Adipose tissue (tissue), 3 donors: Measurements from ENCODE around the gene NOVA2. TPM values are rescaled to one million over a fixed set of nuclear protein-coding genes. Genes with fewer than 3 reads are reported as not detected.

Source experiments
- H3K27ac ChIP-seq: one replicate; pipeline ENCODE4 v1.5.1; 2013; ENCODE audit warnings: low read depth, low read length
- WGBS, 3 donors: extraction: QIAGEN DNeasy Blood & Tissue Kit; methylation state at CpG; one replicate each; pipeline ENCODE4 v1.1.7; 2013; 5-methylcytosine and 5-hydroxymethylcytosine counted together
- polyA plus RNA-seq, 3 donors: library from polyadenylated mRNA; stranded (reverse); fragments of 200-250 nt; gene quantifications; one replicate each; pipeline ENCODE4 v1.2.3, GENCODE V29; 2013
- donor health status: healthy with polysubstance abuse.
- donor health status: Bipolar disorder and iron deficiency.
- donor health status: healthy.

NOVA2 gene
- polyA plus RNA-seq, 3 donors: 0.49 to 7.4 (median 2.8) TPM

DNA sequence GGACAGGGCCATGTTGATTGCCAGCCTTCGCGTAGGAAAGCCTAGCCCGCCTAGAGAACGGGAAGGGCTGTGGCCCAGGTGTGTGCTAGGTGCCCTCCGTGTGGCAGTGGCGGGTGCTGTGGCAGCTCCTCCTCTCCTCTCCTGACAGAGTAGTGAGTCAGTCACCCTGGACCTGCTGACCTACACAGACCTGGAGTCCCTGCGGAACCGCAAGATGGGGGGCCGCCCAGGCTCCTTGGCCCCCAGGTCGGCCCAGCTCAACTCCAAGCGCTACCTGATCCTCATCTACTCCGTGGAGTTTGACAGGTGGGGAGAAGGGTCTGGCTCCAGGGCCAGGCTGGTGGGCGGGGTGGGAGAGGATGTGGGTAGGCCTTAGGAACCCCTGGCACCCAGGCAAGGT is 32.7 kb upstream of the NOVA2 start:
- 94 to 97% (median 96%) methylated on average over 13 of the region's 13 CpGs for WGBS, 3 donors
- no peak overlapping the region for H3K27ac ChIP-seq

DNA sequence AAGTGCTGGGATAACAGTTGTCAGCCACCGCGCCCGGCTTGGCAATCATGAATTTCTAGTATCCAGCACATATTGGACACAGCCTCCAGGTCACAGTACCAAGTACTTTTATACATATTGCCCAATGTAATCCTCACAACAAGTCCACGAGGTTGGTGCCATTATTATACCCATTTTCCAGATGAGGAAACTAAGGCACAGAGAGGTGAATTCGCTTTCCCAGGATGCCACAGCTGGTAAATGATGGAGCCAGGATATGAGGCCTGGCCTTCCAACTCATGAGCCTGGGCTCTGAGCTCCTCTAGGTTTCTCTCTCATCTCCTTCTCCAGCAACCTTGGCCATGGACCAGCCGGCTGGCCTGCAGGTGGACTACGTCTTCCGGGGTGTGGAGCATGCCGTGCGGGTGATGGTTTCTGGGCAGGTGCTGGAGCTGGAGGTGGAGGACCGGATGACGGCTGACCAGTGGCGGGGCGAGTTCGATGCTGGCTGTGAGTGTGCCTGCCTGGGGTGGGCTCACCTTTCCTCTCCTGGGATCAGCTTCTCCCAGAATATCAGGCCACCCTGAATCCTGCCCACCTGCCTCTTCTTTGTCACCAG is 29.1 kb upstream of the NOVA2 start:
- H3K27ac ChIP-seq: no peak overlapping the region
- 94 to 95% (median 95%) methylated on average over 14 to 15 of the region's 15 CpGs for WGBS, 3 donors

DNA sequence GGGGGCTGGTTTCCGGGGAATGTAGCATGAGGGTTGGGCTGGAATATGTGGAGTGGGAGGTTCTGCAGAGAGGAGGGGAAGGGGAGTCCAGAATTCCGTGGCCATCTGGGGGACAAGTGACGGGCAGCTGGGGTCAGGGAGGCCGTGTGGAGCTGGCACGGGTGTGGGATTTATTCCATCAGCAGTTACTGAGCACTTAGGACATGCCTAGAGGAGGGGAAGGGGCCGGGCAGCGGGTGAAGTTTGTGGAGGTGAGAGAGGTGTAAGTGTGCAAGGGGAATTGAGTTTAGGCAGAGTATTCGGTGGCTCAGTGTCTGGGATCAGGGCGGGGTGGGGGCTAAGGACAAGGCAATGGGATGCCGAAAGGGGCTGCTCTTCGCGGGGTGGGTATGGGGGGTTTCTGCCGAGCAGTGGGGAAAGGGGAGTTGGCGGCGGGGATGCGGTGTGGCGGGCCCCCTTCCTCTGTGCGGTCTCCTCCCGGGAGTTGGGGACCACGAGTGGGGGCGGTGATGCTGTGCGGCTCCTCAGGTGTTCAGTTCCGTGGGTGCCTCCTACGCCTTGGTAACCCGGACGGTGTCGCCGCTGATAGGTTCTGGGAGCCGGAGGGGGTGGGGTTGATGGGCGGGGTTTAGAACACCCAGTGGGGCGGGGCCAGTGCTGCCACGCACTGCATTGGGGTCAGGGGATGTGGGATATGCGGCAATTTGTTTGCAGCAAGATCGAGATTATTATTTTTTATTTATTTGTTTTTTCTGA is 27.0 kb upstream of the NOVA2 start:
- 7 to 8% (median 7%) methylated on average over 31 to 34 of the region's 34 CpGs for WGBS, 3 donors
- no peak overlapping the region for H3K27ac ChIP-seq

DNA sequence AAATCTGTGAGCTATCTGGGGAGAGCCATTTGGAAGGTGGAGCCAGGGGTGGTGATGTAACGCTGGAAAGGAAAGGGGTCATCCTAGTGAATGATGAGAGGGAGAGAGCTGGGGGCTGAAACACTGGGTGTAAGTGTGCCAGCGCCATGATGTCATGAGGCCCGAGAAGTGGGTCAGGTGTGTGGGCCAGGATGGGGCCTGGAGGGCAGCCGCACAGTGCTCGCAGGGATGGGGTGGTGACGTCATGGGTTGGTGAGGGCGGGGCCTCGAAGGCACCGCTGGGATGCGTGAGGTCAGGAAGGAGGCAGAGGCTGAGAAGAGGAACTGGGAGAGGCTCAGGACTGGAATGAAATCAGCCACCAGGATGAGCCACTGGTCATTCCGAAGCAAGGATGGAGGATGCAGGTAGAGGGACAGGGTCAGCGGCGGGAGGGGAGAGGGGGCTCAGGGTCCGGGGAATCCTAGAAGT is 26.0 kb upstream of the NOVA2 start:
- no peak overlapping the region for H3K27ac ChIP-seq
- 14 to 20% (median 20%) methylated on average over 13 to 14 of the region's 14 CpGs for WGBS, 3 donors

DNA sequence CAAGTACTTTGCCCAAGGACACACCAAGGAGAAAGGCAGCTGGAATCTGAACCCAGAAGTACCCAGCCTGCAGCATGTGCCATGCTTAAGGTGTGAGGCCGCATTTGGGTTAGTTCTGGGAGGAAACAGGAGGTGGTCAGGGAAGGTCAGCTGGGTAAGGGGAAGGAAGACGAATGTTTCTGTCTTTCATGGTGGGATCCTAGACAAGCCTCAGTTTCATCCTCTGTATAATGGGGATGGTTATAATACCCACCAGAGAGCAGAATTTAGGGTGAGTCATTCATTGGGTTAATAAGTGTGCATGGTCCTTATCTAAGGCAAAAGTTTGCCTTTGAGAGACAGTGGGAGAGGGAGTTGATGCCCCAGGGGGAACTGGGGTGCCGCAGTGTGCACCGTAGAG is 25.2 kb upstream of the NOVA2 start:
- no peak overlapping the region for H3K27ac ChIP-seq
- 91 to 93% (median 93%) methylated on average over 4 of the region's 4 CpGs for WGBS, 3 donors

DNA sequence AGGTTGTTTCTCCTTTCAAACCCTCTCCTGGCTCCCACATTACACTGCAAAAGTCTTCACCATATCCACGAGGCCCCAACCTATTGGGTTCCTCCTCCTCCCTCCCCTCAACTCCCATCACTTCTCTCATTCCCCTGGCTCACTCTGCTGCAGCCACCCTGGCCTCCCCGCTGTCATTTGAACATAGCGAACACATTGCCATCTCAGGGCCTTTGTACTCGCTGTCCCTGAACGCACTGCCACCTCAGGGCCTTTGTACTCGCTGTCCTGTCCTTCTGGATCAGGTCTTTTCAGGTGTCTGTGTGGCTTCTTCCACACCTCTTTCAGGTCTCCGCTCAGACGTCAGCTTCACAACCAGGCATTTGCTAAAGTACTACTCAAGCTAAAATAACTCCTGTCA is 23.3 kb upstream of the NOVA2 start:
- WGBS, 3 donors: 83 to 93% (median 86%) methylated on average over 8 of the region's 8 CpGs
- H3K27ac ChIP-seq: no peak overlapping the region

DNA sequence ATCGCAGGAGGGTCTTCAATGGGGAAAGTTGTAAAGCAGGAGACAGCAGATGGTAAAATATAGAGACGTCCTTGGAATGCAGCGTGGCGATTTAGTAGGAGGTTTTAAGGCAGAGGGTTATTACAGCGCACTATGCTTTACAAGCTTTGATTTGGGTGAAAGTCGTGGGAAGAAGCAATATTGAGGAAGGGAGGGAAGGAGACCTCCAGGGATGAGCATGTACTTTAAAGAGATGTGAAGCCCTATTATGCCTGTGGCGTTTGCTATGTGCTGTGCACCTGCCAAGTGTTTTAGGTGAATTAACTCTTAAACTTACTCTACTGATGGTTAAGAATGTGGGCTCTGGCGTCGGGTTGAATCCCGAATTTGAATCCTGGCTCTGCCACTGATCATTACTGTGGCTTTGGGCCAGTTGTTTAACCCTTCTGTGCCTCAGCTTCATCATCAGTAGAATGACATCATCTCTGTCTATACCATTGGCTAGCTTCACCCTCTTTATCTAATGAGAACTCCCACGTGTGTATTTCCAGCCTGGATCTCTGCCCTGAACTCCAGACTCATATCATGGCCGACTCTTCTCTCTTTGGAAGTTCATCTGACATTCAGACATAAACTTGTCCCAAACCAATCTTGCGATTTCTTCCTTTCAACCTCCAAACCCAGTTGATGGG is 22.2 kb upstream of the NOVA2 start:
- WGBS, 3 donors: 9 to 18% (median 15%) methylated on average over 13 of the region's 13 CpGs
- H3K27ac ChIP-seq: no peak overlapping the region

DNA sequence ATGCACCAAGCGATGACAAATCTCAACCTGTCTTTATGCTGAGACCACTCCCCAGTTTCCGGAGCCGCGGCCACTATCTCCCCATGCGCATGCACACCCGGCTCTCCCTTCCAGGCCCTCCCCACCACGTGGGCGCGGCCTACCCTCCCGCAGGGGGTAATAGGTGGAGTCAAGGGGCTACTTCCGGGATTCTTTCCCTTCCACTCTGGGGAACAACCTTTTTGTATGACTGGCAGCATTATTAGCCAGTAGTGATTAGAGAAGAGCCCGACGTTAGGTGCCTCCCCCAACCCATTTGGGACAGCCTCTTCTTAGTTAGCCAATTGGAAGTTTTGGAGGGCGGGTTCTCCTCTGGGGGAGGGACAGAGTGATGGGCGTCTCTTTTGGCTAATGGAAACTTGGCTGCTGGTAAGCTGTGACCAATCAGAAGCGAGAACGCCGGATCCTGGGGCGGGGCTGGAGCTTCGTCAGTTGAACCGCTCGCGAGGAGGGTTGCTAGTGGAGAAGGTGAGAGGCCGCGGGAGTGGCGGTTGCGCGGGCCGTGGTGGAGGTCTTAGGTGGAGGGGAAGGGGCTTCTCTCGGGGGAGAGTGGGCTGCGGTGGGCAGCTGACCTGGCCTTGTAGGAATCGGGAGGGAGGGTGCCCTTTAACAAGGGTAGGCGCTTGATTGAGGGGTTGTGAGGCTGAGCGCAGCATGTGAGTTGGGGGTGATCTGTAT is 21.5 kb upstream of the NOVA2 start, which contains the start of gene CCDC61:
CCDC61 (plus strand) TSS at position 470 of the 717 bp plus-strand sequence. CDS start 7,552 bp downstream, outside the sequence.
- WGBS, 3 donors: 0% methylated on average over 34 of the region's 34 CpGs
- H3K27ac ChIP-seq: no peak within 1 kb of the TSS

DNA sequence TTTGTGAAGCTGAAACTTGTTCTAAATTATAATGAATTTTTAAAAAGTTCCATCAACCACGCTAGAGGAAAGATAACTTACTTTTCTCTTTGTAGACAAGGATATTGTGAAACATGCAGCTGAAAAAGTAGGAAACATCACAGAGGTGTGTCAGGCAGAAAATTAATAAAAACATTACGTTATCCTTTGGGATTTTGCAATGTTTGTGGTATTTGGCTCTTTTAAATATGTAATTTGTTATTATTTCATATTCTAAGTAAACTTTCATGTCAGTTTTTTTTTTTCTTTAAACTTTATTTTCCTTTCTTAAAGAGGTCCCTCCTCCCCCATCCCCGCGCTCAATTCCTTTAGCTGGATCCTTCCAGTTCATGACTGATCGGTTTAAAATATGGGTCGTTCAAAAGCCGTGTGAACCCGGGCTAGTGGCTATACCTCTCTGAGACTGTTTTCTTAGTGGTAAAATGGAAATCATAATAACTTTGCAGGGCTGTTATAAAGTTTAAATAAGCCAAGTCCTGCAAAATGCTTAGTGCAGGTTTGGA is 20.9 kb upstream of the NOVA2 start:
- H3K27ac ChIP-seq: no peak overlapping the region
- WGBS, 3 donors: 5 to 6% (median 5%) methylated on average over 8 of the region's 8 CpGs

DNA sequence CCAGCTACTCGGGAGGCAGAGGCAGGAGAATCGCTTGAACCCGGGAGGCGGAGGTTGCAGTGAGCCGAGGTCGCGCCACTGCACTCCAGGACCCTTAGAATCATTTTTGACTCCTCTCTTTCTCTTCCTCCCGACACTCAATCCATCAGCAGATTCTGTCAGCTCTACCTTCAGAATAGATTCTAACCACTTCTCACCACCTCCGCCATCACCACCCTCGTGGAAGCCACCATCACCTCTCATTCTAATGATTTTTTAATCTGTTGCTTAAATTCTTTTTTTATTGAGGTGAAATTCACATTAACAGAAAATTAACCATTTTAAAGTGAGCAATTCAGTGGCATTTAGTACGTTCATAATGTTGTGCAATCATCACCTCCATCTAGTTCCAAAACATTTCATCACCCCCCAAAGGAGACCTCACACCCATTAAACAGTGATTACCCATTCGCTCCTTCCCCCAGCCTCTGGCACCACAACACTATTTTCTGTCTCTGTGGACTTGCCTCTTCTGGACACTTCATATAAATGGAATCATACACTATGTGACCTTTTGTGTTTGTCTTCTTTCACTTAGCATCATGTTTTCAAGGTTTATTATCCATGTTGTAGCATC is 16.6 kb upstream of the NOVA2 start:
- no peak overlapping the region for H3K27ac ChIP-seq
- 78 to 80% (median 79%) methylated on average over 12 of the region's 12 CpGs for WGBS, 3 donors

DNA sequence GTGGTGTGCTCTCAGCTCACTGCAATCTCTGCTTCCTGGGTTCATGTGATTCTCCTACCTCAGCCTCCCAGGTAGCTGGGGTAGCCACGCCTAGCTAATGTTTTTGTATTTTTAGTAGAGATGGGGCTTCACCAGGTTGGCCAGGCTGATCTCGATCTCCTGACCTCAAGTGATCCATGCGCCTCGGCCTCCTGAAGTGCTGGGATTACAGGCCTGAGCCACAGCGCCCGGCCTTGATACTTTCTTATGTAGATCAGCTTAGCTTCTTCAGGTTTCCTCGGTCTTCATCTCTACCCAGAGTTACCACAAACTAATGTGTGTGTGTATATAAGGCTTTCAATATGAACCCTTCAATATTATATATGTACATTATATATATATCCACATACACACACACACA is 11.7 kb upstream of the NOVA2 start:
- H3K27ac ChIP-seq: no peak overlapping the region
- WGBS, 3 donors: 80 to 85% (median 85%) methylated on average over 7 of the region's 7 CpGs

DNA sequence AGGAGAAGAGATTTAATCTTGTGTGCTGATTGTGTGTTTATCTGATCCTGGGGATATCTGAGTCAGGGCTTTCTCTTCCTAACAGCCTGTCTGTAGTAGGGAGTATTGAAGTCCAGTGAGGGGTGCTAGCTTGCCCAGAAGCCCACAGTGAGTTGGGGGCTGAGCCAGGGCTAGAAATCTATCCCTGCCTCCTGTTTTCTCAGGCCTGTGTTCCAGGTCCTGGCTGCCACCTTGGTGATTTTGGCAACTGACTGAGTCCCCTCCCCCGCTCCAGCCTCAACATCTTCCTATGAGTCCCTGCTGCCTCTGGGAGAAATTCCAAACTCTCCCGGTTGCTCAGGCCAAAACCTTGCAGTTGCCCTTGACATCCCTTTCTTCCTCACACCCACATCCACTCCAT is 7.7 kb upstream of the NOVA2 start:
- 51 to 56% (median 53%) methylated on average over 2 of the region's 2 CpGs for WGBS, 3 donors
- H3K27ac ChIP-seq: no peak overlapping the region

DNA sequence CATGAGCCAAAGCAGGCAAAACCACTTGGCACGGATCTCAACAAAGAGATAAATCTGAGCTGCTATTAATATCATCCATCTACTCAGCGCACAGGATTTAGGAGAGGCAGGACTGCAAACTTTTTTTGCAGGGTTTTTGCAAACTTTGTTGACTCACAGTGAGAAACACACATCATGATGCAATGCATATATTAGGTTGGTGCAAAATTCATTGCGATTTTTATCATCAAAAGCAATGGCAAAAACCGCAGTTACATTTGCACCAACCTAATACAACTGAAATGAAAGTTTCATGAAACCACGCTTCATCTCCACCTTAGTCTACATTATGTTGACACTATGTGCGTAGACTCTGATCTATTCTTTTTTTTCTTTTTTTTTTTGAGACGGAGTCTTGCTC is 4.5 kb upstream of the NOVA2 start:
- 76 to 80% (median 76%) methylated on average over 7 of the region's 7 CpGs for WGBS, 3 donors
- no peak overlapping the region for H3K27ac ChIP-seq

DNA sequence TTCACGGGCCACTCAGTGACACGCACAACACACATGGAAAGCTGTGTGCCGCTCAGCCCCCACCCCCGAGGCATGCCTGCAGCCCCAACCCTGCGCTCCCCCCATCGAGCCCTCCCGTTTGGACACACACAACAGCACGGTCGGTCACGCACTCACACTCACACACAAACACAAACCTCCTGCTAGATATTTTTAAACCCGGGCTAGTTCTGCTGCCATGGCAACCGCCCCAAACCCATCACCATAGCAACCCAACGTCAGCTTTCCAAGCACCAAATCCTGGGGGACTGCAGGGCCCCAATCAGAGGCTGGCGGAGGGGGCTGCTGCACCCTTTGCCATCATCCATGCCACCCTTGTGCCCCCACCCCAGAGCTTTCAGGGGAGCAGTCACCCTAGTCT is 2.5 kb upstream of the NOVA2 start:
- WGBS, 3 donors: 41 to 46% (median 44%) methylated on average over 14 of the region's 14 CpGs
- H3K27ac ChIP-seq: no peak overlapping the region

DNA sequence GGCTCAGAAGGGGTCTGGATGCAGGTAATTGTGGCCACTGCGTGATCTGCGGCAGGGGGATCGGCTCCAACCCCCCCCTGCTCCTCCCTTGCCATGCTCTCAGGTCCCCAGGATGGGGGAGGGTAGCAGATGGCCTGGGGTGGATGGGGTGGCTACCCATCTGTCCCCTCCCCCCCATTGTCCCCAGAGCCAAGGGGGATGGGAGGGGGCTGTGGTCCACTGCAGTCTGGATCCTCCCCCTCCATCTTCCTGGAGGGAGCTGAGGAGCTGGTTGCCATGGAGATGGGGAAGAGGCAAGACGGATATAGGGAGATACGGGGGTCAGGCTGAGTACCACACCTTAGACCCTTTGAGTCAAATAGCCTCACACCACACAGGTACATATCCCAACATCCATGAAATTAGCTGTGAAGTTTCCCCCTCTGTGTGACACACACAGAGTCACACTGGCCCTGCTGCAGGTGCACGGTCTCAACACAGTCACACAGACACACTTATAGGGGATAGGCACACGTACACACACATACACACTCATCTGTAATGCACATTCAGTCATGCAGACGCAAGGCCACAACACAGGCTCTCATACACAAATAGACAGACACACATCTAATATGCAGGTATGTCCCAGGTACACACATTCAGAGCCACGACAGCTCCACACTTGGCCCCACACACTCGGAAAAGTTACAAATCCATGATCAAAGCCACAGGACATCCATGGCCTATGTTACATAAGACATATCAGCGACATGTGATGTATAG is 1.8 kb upstream of the NOVA2 start:
- no peak overlapping the region for H3K27ac ChIP-seq
- 72 to 81% (median 77%) methylated on average over 9 to 11 of the region's 11 CpGs for WGBS, 3 donors

DNA sequence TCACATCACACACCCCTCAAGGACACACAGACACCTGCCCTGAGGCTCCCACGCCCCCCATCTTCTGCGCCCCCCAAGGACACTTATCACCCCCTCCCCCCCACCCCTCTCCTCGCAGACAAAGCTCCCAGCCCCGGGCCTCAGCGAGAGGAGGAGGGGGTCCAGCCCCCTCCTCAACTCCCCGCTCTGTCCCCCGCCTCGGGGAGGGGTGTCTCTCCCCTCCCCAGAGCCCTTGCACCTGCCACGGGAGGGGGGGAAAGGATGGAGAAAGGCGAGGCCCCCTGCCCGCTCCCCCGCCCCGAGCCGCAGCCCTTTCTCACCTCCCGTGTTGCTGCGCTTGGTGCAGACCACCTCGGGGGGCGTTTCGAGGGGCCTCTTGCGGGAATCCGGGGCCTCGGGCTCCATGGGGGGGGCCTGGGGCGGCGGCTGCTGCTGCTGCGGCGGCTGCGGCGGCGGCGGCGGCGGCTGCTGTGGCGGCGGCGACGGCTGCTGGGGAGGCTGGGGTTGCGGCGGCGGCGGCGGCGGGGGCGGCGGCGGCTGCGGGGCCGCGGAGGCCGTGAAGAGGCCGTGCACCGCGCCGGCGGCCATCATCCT is 621 bp downstream of the NOVA2 start:
- WGBS, 3 donors: 1 to 2% (median 1%) methylated on average over 12 to 44 of the region's 54 CpGs
- no peak overlapping the region for H3K27ac ChIP-seq
